ENCODE measurements around the gene COA6. TPM values are rescaled to one million over a fixed set of nuclear protein-coding genes. Genes with fewer than 3 reads are reported as not detected.

Gene COA6
- total RNA-seq, 1 experiment from 2014 or later, result 47.9 TPM

- Mint-ChIP-seq H3K36me3 (no peaks in the 10 kb centered on the region), H3K4me1 (peaks cover 9% of the 10 kb centered on the region), H3K27ac (no peak overlapping the region), H3K9me3 (no peaks in the 10 kb centered on the region), H3K4me3 (peak overlapping the region; percentile 53), H3K27me3 (ENCODE audit: low read depth) (peaks cover 26% of the 10 kb centered on the region)
- TF ChIP-seq ELF4 (CRISPR knock-in tag; IDR thresholded peaks at IDR 0.05; ENCODE audit: low read depth) (no peak), JAZF1 (CRISPR knock-in tag; IDR thresholded peaks at IDR 0.05) (no peak), MXD4 (CRISPR knock-in tag; IDR thresholded peaks at IDR 0.05; ENCODE audit: borderline replicate concordance) (no peak), ZBTB21 (CRISPR knock-in tag; IDR thresholded peaks at IDR 0.05; ENCODE audit: borderline replicate concordance) (no peak), PRRX2 (CRISPR knock-in tag; IDR thresholded peaks at IDR 0.05) (no peak), CBFB (CRISPR knock-in tag; IDR thresholded peaks at IDR 0.05; ENCODE audit: low read depth) (no peak), ZNF317 (CRISPR knock-in tag; IDR thresholded peaks at IDR 0.05; ENCODE audit: borderline replicate concordance, low read depth) (no peak), RORB (CRISPR knock-in tag; IDR thresholded peaks at IDR 0.05) (no peak), ZSCAN18 (CRISPR knock-in tag; IDR thresholded peaks at IDR 0.05) (no peak), SMAD4 (CRISPR knock-in tag; IDR thresholded peaks at IDR 0.05) (no peak)
- TF ChIP-seq, protein P1, sequence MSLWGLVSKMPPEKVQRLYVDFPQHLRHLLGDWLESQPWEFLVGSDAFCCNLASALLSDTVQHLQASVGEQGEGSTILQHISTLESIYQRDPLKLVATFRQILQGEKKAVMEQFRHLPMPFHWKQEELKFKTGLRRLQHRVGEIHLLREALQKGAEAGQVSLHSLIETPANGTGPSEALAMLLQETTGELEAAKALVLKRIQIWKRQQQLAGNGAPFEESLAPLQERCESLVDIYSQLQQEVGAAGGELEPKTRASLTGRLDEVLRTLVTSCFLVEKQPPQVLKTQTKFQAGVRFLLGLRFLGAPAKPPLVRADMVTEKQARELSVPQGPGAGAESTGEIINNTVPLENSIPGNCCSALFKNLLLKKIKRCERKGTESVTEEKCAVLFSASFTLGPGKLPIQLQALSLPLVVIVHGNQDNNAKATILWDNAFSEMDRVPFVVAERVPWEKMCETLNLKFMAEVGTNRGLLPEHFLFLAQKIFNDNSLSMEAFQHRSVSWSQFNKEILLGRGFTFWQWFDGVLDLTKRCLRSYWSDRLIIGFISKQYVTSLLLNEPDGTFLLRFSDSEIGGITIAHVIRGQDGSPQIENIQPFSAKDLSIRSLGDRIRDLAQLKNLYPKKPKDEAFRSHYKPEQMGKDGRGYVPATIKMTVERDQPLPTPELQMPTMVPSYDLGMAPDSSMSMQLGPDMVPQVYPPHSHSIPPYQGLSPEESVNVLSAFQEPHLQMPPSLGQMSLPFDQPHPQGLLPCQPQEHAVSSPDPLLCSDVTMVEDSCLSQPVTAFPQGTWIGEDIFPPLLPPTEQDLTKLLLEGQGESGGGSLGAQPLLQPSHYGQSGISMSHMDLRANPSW (CRISPR knock-in tag; conservative IDR thresholded peaks at IDR 0.05; ENCODE audit: low read depth), result no peak
- DNase-seq (ENCODE audit: low spot score), result no peak
- ChIA-PET POLR2A (no interaction called here), CTCF (interaction anchor here (0.8 to 4.8 kb wide), 16 partner anchors 9 to 214 kb away, joined by 3 to 32 read pairs (median 6); partner anchors contain the start of gene COA6)
- no peak for ATAC-seq
These were observed 47.3 kb upstream of the COA6 start for GRCh38 chr1:234325878-234326496.

GRCh38 chr1:234326497-234327366 lies 46.5 kb upstream of the COA6 start:
- POLR2A ChIA-PET, result no interaction called here
- CTCF ChIA-PET, result interaction anchor here (0.7 to 4.8 kb wide), 23 partner anchors 10 to 766 kb away, joined by 3 to 32 read pairs (median 4); partner anchors contain the start of gene COA6
- ATAC-seq, result peak; percentile 81
- DNase-seq (ENCODE audit: low spot score), result peak; percentile 79
- Mint-ChIP-seq H3K4me1 (peaks cover 9% of the 10 kb centered on the region), H3K36me3 (no peaks in the 10 kb centered on the region), H3K9me3 (no peaks in the 10 kb centered on the region), H3K27ac (no peak overlapping the region), H3K27me3 (ENCODE audit: low read depth) (peaks cover 26% of the 10 kb centered on the region), H3K4me3 (peak overlapping the region; percentile 53)
- TF ChIP-seq CTCF (IDR thresholded peaks at IDR 0.05) (peak; percentile 65), ELF4 (CRISPR knock-in tag; IDR thresholded peaks at IDR 0.05; ENCODE audit: low read depth) (no peak)

DNA sequence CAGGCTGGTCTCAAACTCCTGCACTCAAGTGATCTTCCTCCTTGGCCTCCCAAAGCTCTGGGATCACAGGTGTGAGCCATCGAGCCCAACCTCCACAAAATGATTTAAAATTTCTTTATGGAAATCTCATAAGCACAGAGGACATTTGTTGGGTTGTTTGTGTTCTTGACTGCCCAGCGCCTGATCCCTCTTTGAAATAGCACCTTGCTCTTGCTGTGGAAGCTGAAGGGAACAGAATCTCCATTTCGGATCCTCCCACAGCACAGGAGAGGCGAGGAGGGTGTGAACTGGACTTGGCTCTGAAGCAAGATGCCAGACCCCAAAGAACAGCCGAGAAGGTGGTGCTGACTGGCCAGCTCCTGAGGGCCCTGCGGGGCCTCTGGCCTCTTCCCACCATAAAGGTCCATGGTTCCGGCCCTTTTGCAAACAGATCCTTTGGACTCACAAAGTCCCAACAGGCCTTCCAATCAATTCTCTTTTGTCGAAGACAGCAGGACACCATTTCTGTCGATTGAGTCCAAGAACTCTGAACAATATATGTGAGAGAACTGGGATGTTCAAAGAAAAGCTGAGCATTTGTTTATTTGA lies 45.6 kb upstream of the COA6 start:
- no peak for DNase-seq (ENCODE audit: low spot score)
- no peaks in the 10 kb centered on the region for H3K36me3 Mint-ChIP-seq
- H3K4me3 Mint-ChIP-seq, result no peak overlapping the region
- ChIA-PET CTCF (interaction anchor here (0.7 to 4.8 kb wide), 9 partner anchors 9 to 766 kb away, joined by 3 to 32 read pairs (median 6); no protein-coding TSS in a partner anchor), POLR2A (no interaction called here)
- H3K27me3 Mint-ChIP-seq (ENCODE audit: low read depth), result peaks cover 26% of the 10 kb centered on the region
- no peaks in the 10 kb centered on the region for H3K9me3 Mint-ChIP-seq
- peaks cover 15% of the 10 kb centered on the region for H3K4me1 Mint-ChIP-seq
- no peak for ATAC-seq
- H3K27ac Mint-ChIP-seq, result no peak overlapping the region
- peak; percentile 56; the same call in 1 of the 2 replicates for TF ChIP-seq GABPB1 (CRISPR knock-in tag; IDR thresholded peaks at IDR 0.05)
- TF ChIP-seq ZBTB21 (CRISPR knock-in tag; IDR thresholded peaks at IDR 0.05; ENCODE audit: borderline replicate concordance), result no peak

Measured in WTC11 (cell line).